Vein endothelial cell (primary cell): ENCODE measurements around the gene SLCO1B1. TPM values are rescaled to one million over a fixed set of nuclear protein-coding genes. Genes with fewer than 3 reads are reported as not detected.

Source experiments
- total RNA-seq: library from RNA; depleted of rRNA; stranded (reverse); fragments of >200 nt; gene quantifications from 2 replicates; pipeline ENCODE4 v1.2.3, GENCODE V29; 2012

Gene SLCO1B1, protein sequence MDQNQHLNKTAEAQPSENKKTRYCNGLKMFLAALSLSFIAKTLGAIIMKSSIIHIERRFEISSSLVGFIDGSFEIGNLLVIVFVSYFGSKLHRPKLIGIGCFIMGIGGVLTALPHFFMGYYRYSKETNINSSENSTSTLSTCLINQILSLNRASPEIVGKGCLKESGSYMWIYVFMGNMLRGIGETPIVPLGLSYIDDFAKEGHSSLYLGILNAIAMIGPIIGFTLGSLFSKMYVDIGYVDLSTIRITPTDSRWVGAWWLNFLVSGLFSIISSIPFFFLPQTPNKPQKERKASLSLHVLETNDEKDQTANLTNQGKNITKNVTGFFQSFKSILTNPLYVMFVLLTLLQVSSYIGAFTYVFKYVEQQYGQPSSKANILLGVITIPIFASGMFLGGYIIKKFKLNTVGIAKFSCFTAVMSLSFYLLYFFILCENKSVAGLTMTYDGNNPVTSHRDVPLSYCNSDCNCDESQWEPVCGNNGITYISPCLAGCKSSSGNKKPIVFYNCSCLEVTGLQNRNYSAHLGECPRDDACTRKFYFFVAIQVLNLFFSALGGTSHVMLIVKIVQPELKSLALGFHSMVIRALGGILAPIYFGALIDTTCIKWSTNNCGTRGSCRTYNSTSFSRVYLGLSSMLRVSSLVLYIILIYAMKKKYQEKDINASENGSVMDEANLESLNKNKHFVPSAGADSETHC
- not detected in 2 replicates for total RNA-seq

DNA sequence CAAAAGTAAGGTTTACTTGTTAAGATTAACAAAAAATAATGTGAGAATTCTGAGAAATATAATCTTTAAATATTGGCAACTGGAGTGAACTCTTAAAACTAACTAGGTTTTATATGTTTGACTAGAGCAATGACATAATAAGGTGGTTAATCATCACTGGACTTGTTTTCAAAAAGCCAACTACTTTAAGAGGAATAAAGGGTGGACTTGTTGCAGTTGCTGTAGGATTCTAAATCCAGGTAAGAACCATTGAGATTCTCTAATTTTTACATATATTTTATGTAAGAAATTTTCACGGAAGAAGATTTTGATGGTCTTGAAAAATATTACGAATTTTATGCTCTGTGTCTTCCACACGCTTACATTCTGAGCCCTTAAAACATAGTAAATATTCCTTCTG is at the start of gene SLCO1B1:
Gene SLCO1B1, plus strand, starts transcription at position 197 of the 400 bp plus-strand sequence. CDS start 10,381 bp downstream, outside the sequence.

Other genes starting within 250 kb of the SLCO1B1 start
- 0.33 TPM in 1 of 2 replicates, not detected in the other for gene SLCO1A2, start 203.7 kb downstream of the SLCO1B1 start, total RNA-seq
- gene IAPP, start 241.7 kb downstream of the SLCO1B1 start, total RNA-seq = not detected in 2 replicates